Iris pigment epithelial cell (primary cell): Measurements from ENCODE around the gene PDE6H.

Source experiments
- DNase-seq: peaks from one replicate; pipeline ENCODE4 v3.0.0-alpha.2; 2011; ENCODE audit warnings: low read depth

Gene PDE6H

GRCh38 chr12:15004421-15004820, 31.6 kb downstream of the PDE6H start:
- no peak for DNase-seq

GRCh38 chr12:15005064-15005463, 32.2 kb downstream of the PDE6H start:
- no peak for DNase-seq

DNA sequence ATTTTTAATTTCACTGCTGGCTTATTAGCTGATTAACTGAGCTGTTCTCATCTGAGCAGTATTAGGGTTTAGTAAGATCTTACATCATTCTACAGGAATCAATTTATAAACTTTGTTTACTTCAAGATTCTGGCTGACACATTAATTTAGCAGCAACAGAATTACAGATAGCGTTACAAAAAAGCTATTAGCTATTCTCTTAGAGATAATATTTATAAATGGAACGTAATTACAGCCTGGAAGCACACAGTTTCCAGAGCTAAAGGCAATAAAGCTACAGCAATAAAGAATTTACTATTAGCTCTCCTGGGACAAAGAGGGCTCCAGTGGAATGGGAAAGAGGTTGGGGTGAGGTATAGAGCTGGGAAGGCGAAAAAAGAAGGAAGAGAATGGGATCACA, 34.7 kb downstream of the PDE6H start:
- DNase-seq = no peak

GRCh38 chr12:15011162-15011561, 38.3 kb downstream of the PDE6H start:
- no peak for DNase-seq

DNA sequence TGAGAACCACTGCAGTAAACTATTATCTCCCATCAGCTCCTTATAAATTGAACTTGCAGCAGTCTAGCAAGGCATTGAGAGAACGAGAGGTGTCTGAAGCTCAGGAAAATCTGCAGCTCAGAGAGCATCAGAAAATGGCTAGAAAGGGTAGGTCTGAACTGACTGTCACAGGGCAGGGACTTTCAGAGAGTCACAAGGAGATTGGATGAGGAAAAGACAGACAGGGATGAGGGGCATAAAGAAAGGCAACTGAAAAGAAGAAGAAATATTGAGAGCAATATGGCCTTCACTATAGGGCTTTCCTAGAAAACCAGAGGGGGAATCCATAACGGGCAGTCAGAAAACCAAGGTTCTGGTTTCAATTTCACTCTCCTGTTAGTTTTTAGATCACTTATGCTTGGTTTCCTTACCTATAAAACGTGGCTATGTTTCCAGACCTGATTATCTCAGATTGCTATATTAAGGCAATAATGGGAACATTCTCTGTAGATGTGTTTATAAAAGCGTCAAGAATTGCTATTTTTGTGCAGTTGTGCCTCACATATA, 40.9 kb downstream of the PDE6H start:
- DNase-seq = no peak

DNA sequence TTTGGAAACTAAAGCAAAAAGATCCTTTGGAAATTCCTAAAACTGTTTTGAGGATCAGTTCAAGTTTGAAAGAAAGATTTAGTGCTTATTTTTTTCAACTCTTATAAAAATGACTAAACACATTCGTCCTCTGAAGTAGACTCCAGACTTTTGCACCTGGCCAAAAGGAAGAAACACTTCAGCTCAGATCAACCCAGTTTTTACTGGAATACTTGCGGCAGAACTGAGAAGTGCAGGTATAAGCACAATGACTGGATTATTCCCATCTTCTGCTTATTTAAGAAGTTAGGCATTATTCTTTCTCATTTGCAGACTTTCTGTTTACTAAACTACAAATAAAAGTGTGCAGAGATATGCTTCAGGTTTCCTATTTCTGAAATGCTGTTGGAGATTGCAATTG, 41.9 kb downstream of the PDE6H start:
- DNase-seq = no peak

GRCh38 chr12:15015121-15015520, 42.3 kb downstream of the PDE6H start:
- no peak for DNase-seq

DNA sequence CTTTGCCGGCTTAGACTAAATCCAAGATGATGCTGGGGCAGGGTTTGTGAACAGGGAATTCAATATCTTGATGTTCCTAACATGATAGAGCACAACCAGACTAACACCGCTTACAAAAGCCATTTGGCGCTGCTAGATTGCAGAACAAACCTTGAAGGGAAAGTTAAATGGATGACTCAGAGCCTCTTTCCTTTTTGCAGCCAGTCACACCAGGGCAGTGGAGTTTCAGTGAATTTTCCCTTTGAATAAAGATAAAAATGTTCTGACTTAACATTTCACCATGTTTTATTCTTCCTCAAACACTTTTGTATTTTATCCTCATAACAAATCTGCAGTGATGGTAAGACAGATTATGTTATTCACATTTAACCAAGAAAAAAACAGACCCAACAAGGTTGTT, 47.3 kb downstream of the PDE6H start:
- DNase-seq = peak; percentile 7
